Activated naive CD8-positive, alpha-beta T cell treated with anti-CD3 and anti-CD28 coated beads, Interleukin-2, amount 10 ng/mL, durations not matched to agents 7 days and 5 days (primary cell): ENCODE results near the gene SHISA7. TPM values are rescaled to one million over a fixed set of nuclear protein-coding genes. Genes with fewer than 3 reads are reported as not detected.
A peak's percentile ranks its signal among the peaks of the same experiment; 100 is the strongest.

ENCODE experiments used
- ATAC-seq: fragments of 150-1000 bp; cut with Tn5 transposase; one replicate; pipeline ENCODE4 v1.10.0; 2021; ENCODE audit warnings: low read depth, moderate library complexity
- POLR2A ChIA-PET: fragments of 350-600 bp; sonication (Branson Sonifier 250); formaldehyde crosslinking; loops from one replicate; lab custom pipeline; 2021; ENCODE audit warnings: antibody characterized with exemption; lab: Charles Lee
- DNase-seq: peaks from one replicate; pipeline ENCODE4 v3.0.0; 2021
- H3K27ac Mint-ChIP-seq: one replicate; pipeline ENCODE4 v1.8.0; 2022; ENCODE audit warnings: mild to moderate bottlenecking, mixed read lengths
- H3K27me3 Mint-ChIP-seq: one replicate; pipeline ENCODE4 v1.8.0; 2022; ENCODE audit warnings: mild to moderate bottlenecking, moderate library complexity, mixed read lengths
- H3K36me3 Mint-ChIP-seq: one replicate; pipeline ENCODE4 v1.8.0; 2021; ENCODE audit warnings: mild to moderate bottlenecking, mixed read lengths
- H3K4me1 Mint-ChIP-seq: one replicate; pipeline ENCODE4 v1.8.0; 2021; ENCODE audit warnings: mixed read lengths
- H3K4me3 Mint-ChIP-seq: one replicate; pipeline ENCODE4 v1.8.0; 2022; ENCODE audit warnings: mild to moderate bottlenecking, moderate library complexity, mixed read lengths
- H3K9me3 Mint-ChIP-seq: one replicate; pipeline ENCODE4 v1.8.0; 2021; ENCODE audit warnings: mixed read lengths
- total RNA-seq, 2 experiments: library from RNA; stranded (reverse); gene quantifications; one replicate each; pipeline ENCODE4 v1.2.3, GENCODE V29; 2021

Gene SHISA7
- total RNA-seq, 2 experiments from 2014 or later = not detected

DNA sequence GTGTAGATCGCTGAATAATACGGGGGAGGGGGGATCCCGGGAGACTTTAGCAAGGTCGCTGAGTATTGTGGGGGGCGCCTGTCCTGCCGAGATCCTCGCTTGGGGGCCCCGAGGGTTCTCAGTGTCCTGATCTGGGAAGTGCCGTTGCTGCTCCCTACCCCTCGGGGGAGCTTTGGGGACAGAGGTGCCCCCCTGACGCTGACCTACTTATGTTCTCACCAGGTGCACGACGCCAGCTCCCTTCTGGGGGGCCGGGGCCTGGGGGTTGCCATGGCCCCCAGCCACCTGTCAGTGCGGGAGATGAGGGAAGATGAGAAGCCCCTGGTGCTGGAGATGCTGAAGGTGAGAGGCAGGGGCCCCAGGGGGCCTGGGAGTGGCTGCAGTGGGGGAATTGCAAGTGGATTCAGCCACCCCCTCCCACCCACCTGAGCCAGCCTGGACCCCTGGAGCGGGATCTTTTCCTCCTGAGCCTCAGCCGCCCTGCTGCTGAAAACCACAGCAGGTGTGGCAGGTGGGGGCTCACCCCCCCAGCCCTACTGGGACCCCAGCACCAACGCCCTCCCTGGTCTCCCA is 42.4 kb upstream of the SHISA7 start:
- H3K27ac Mint-ChIP-seq = peak overlapping the region; percentile 80
- no peaks in the 10 kb centered on the region for H3K9me3 Mint-ChIP-seq
- H3K4me3 Mint-ChIP-seq = peak overlapping the region; percentile 83
- H3K36me3 Mint-ChIP-seq = no peaks in the 10 kb centered on the region
- H3K4me1 Mint-ChIP-seq = peaks cover 4% of the 10 kb centered on the region
- no peak for DNase-seq
- H3K27me3 Mint-ChIP-seq = peaks cover 2% of the 10 kb centered on the region
- POLR2A ChIA-PET = interaction anchor here (0.6 to 2.5 kb wide), 9 partner anchors 9 to 226 kb away, joined by 3 to 21 read pairs (median 3); partner anchors contain the start of genes KMT5C, PPP6R1, U2AF2 and UBE2S
- no peak for ATAC-seq

- peak; percentile 85 for DNase-seq
- peaks cover 6% of the 10 kb centered on the region for H3K4me1 Mint-ChIP-seq
- POLR2A ChIA-PET = interaction anchor here (0.6 to 2.5 kb wide), 10 partner anchors 9 to 226 kb away, joined by 3 to 21 read pairs (median 4); partner anchors contain the start of genes KMT5C, PPP6R1, U2AF2 and UBE2S
- H3K27ac Mint-ChIP-seq = peak within 1 kb of the TSS; percentile 80
- H3K27me3 Mint-ChIP-seq = peaks cover 2% of the 10 kb centered on the region
- ATAC-seq = peak; percentile 65
- H3K4me3 Mint-ChIP-seq = peak within 1 kb of the TSS; percentile 83
- no peaks in the 10 kb centered on the region for H3K9me3 Mint-ChIP-seq
- peaks cover 1% of the 10 kb centered on the region for H3K36me3 Mint-ChIP-seq
Observed at GRCh38 chr19:55484593-55485438, 41.7 kb upstream of the SHISA7 start, which contains the start of gene NAT14. Gene NAT14 (plus strand): TSS chr19:55485188. CDS start chr19:55485709, 521 bp downstream.

- no peak for ATAC-seq
- Mint-ChIP-seq H3K27me3 (peaks cover 2% of the 10 kb centered on the region), H3K36me3 (peaks cover 3% of the 10 kb centered on the region), H3K9me3 (no peaks in the 10 kb centered on the region), H3K27ac (no peak overlapping the region), H3K4me1 (peaks cover 9% of the 10 kb centered on the region), H3K4me3 (peak overlapping the region; percentile 83)
- POLR2A ChIA-PET = interaction anchor here (0.7 to 2.5 kb wide), 5 partner anchors 8 to 77 kb away, joined by 3 to 21 read pairs (median 6); partner anchors contain the start of genes UBE2S and ZNF628
- no peak for DNase-seq
Observed at GRCh38 chr19:55483706-55484592, 40.8 kb upstream of the SHISA7 start.

DNA sequence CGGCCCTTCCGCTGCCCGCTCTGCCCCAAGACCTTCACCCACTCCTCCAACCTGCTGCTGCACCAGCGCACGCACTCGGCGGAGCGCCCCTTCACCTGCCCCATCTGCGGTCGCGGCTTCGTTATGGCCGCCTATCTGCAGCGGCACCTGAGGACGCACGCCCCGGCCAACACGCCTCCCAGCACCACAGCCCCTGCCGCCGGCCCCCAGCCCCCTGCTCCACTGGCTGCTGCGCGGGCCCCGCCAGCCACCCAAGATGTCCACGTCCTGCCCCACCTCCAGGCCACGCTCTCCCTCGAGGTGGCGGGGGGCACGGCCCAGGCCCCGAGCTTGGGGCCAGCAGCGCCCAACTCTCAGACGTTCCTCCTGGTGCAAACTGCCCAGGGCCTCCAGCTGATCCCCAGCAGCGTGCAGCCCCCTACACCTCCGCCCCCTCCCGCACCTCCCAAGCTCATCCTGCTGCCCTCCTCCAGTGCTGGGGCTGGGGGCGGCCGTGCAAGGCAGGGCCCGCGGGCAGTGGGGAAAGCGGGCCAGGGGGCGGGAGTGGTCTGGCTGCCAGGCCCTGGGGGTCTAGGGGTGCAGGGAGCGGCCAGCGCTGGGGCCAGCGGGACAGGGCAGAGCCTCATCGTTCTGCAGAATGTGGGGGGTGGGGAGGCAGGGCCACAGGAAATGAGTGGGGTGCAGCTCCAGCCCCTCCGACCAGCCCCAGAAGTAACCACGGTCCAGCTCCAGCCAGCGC is 40.0 kb upstream of the SHISA7 start:
- H3K4me1 Mint-ChIP-seq = peaks cover 14% of the 10 kb centered on the region
- no peak for DNase-seq
- peaks cover 3% of the 10 kb centered on the region for H3K36me3 Mint-ChIP-seq
- POLR2A ChIA-PET = interaction anchor here (2.5 kb wide), 1 partner anchor 76 kb away, joined by 8 read pairs; the partner anchor contains the start of gene UBE2S
- no peak for ATAC-seq
- H3K27ac Mint-ChIP-seq = no peak overlapping the region
- H3K4me3 Mint-ChIP-seq = no peak overlapping the region
- no peaks in the 10 kb centered on the region for H3K9me3 Mint-ChIP-seq
- H3K27me3 Mint-ChIP-seq = no peaks in the 10 kb centered on the region

- H3K27ac Mint-ChIP-seq = no peak overlapping the region
- peaks cover 19% of the 10 kb centered on the region for H3K4me1 Mint-ChIP-seq
- peaks cover 3% of the 10 kb centered on the region for H3K36me3 Mint-ChIP-seq
- DNase-seq (no peak), ATAC-seq (no peak)
- no peak overlapping the region for H3K4me3 Mint-ChIP-seq
- POLR2A ChIA-PET = no interaction called here
- no peaks in the 10 kb centered on the region for H3K9me3 Mint-ChIP-seq
- no peaks in the 10 kb centered on the region for H3K27me3 Mint-ChIP-seq
Observed at GRCh38 chr19:55482156-55482961, 39.3 kb upstream of the SHISA7 start.

- H3K9me3 Mint-ChIP-seq = no peaks in the 10 kb centered on the region
- peaks cover 3% of the 10 kb centered on the region for H3K36me3 Mint-ChIP-seq
- no peak overlapping the region for H3K27ac Mint-ChIP-seq
- H3K27me3 Mint-ChIP-seq = no peaks in the 10 kb centered on the region
- POLR2A ChIA-PET = no interaction called here
- ATAC-seq (no peak), DNase-seq (no peak)
- no peak overlapping the region for H3K4me3 Mint-ChIP-seq
- H3K4me1 Mint-ChIP-seq = peaks cover 19% of the 10 kb centered on the region
Observed at GRCh38 chr19:55481794-55482155, 38.7 kb upstream of the SHISA7 start.

- Mint-ChIP-seq H3K27ac (no peak overlapping the region), H3K9me3 (no peaks in the 10 kb centered on the region), H3K4me1 (peaks cover 19% of the 10 kb centered on the region), H3K36me3 (peaks cover 3% of the 10 kb centered on the region), H3K4me3 (no peak overlapping the region), H3K27me3 (no peaks in the 10 kb centered on the region)
- POLR2A ChIA-PET = no interaction called here
- DNase-seq (no peak), ATAC-seq (no peak)
Observed at GRCh38 chr19:55481148-55481793, 38.2 kb upstream of the SHISA7 start.

DNA sequence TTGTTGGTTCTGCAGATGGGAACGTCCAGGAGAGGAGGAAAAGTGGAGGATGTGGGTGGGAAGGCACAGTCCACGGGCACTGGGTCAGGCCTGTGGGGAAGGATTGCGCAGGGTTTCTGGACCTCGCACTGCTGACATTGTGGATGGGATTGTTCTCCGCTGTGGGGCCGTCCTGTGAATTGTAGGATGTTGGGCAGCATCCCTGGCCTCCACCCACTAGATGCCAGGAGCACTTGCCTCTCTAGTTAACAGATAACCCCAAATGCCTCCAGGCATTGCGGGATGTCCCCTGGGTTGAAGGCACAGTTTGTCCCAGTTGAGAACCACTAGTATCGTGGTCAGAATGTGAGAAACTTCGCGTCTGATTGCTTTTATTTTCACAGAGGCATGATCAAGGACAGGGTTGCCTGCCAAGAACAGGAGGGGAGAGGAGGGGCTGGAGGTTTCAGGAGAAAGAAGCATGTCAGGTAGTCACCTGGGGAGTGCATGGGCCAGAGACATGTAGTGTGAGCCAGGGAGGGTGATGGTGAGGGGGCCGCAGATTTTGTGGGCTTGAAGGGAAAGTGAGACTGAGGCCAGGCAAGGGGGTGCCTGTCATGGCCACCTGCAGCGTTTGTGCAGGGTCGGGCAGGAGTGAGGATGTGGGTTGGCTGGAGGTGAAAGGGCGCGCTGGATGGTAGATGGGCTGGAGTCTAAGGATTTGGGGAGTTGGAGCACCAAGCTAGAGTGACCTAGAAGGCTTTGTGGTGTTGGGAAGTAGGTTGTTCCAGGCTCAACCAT is 36.5 kb upstream of the SHISA7 start:
- POLR2A ChIA-PET = no interaction called here
- Mint-ChIP-seq H3K4me1 (peaks cover 16% of the 10 kb centered on the region), H3K27ac (peak overlapping the region; percentile 54), H3K36me3 (peaks cover 3% of the 10 kb centered on the region), H3K27me3 (no peaks in the 10 kb centered on the region), H3K9me3 (no peaks in the 10 kb centered on the region), H3K4me3 (no peak overlapping the region)
- DNase-seq = no peak
- ATAC-seq = no peak

DNA sequence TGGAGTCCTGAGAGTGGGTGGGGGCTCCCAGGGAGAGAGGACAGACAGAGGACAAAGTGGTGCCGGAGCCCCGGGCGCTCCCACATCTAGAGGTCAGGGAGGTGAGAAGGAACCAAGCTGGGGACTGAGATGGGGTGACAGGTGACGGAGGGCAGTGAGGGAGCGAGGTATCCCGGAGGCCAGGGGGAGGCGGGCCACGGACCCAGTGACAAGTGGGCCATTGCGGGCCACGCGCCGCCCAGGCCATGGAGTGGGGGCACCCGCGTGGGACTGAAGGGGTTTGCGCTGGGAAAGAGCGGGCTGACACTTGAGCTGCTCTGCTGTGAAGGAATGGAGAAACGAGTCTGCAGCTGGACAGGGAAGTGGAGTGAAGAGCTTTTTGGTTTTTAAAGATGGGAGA is 35.9 kb upstream of the SHISA7 start:
- DNase-seq (no peak), ATAC-seq (no peak)
- Mint-ChIP-seq H3K27ac (peak overlapping the region; percentile 54), H3K9me3 (no peaks in the 10 kb centered on the region), H3K4me1 (peaks cover 18% of the 10 kb centered on the region), H3K4me3 (no peak overlapping the region), H3K27me3 (no peaks in the 10 kb centered on the region), H3K36me3 (peaks cover 3% of the 10 kb centered on the region)
- POLR2A ChIA-PET = no interaction called here

GRCh38 chr19:55478364-55478763 is 35.3 kb upstream of the SHISA7 start:
- DNase-seq (no peak), ATAC-seq (no peak)
- H3K4me3 Mint-ChIP-seq = peak overlapping the region; percentile 88
- no peaks in the 10 kb centered on the region for H3K9me3 Mint-ChIP-seq
- H3K4me1 Mint-ChIP-seq = peaks cover 18% of the 10 kb centered on the region
- H3K27ac Mint-ChIP-seq = no peak overlapping the region
- no peaks in the 10 kb centered on the region for H3K27me3 Mint-ChIP-seq
- H3K36me3 Mint-ChIP-seq = peaks cover 3% of the 10 kb centered on the region
- POLR2A ChIA-PET = no interaction called here

DNA sequence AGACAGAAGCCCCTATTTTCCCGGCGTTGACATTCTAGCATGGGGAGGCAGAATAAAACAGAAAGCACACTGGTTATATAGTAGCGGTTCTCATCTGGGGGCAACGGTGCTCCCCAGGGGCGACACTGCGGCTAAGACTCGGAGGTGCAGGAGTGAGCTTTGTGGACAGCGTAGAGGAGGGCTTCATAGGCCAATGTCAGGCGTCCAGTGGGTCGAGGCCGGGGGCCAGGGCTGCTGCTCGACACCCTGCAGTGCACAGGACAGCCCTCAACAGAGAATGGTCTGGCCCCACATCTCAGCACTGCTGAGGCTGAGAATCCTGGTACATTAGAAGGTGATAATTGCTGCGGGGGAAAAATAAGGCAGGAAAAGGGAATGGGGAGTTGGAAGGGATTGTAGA is 34.8 kb upstream of the SHISA7 start:
- no peak for ATAC-seq
- Mint-ChIP-seq H3K4me3 (peak overlapping the region; percentile 88), H3K27ac (peak overlapping the region; percentile 45), H3K36me3 (peaks cover 3% of the 10 kb centered on the region), H3K27me3 (no peaks in the 10 kb centered on the region), H3K9me3 (no peaks in the 10 kb centered on the region), H3K4me1 (peaks cover 18% of the 10 kb centered on the region)
- POLR2A ChIA-PET = no interaction called here
- DNase-seq = no peak
